GM23338 (cell line): ENCODE measurements around the gene ITPR3. TPM values are rescaled to one million over a fixed set of nuclear protein-coding genes. Genes with fewer than 3 reads are reported as not detected.

Source experiments
- ATAC-seq: fragments of 200-7000 bp; cut with Tn5 transposase; 3 replicates; pipeline ENCODE4 v1.9.1; 2020
- DNase-seq: peaks from one replicate; pipeline ENCODE4 v3.0.0-alpha.2; 2015; ENCODE audit warnings: low spot score
- H2AFZ ChIP-seq: fragments of 200-600 bp; sonication (generic); 2 replicates; pipeline ENCODE4 v1.8.0; 2016; ENCODE audit warnings: antibody characterized with exemption, mild to moderate bottlenecking, moderate library complexity
- H3F3A ChIP-seq: fragments of 200-600 bp; sonication (generic); replicated peaks from 2 replicates; pipeline ENCODE4 v1.8.0; 2017; ENCODE audit warnings: antibody characterized with exemption, mixed run types, low read depth
- H3K27ac ChIP-seq: fragments of 200-600 bp; sonication (generic); 2 replicates; pipeline ENCODE4 v1.6.1; 2016; ENCODE audit warnings: low read depth
- H3K27me3 ChIP-seq: fragments of 200-600 bp; sonication (generic); 2 replicates; pipeline ENCODE4 v1.8.0; 2016; ENCODE audit warnings: mild to moderate bottlenecking, mixed run types, moderate library complexity; ENCODE audit not compliant: insufficient read depth
- H3K36me3 ChIP-seq: fragments of 200-600 bp; sonication (generic); 2 replicates; pipeline ENCODE4 v1.8.0; 2016; ENCODE audit warnings: mild to moderate bottlenecking; ENCODE audit not compliant: insufficient read depth
- H3K4me1 ChIP-seq: fragments of 200-600 bp; sonication (generic); 2 replicates; pipeline ENCODE4 v1.8.0; 2016; ENCODE audit warnings: mild to moderate bottlenecking, moderate library complexity; ENCODE audit not compliant: insufficient read depth
- H3K4me2 ChIP-seq: fragments of 200-600 bp; sonication (generic); 2 replicates; pipeline ENCODE4 v1.7.1; 2017; ENCODE audit warnings: mixed run types
- H3K4me3 ChIP-seq: fragments of 200-600 bp; sonication (generic); 2 replicates; pipeline ENCODE4 v1.6.1; 2016; ENCODE audit warnings: mixed run types
- H3K79me2 ChIP-seq: fragments of 200-600 bp; sonication (generic); replicated peaks from 2 replicates; pipeline ENCODE4 v1.8.0; 2017; ENCODE audit warnings: mild to moderate bottlenecking; ENCODE audit not compliant: insufficient read depth
- H3K9me2 ChIP-seq: fragments of 200-600 bp; sonication (generic); 2 replicates; pipeline ENCODE4 v1.8.0; 2017; ENCODE audit not compliant: insufficient read depth
- H4K20me1 ChIP-seq: fragments of 200-600 bp; sonication (generic); replicated peaks from 2 replicates; pipeline ENCODE4 v1.8.0; 2017; ENCODE audit warnings: mild to moderate bottlenecking; ENCODE audit not compliant: insufficient read depth
- H3K27ac Mint-ChIP-seq: 2 replicates; pipeline ENCODE4 v1.8.0; 2020; ENCODE audit warnings: inconsistent platforms, mild to moderate bottlenecking, moderate library complexity, mixed read lengths
- H3K27me3 Mint-ChIP-seq: 3 replicates; pipeline ENCODE4 v1.8.0; 2022; ENCODE audit warnings: low read depth, mild to moderate bottlenecking, moderate library complexity, mixed read lengths, inconsistent platforms; ENCODE audit not compliant: insufficient read depth, poor library complexity
- H3K36me3 Mint-ChIP-seq: 3 replicates; pipeline ENCODE4 v1.8.0; 2021; ENCODE audit warnings: low read depth, mild to moderate bottlenecking, inconsistent platforms, moderate library complexity, mixed read lengths
- H3K4me1 Mint-ChIP-seq: 3 replicates; pipeline ENCODE4 v1.8.0; 2020; ENCODE audit warnings: mild to moderate bottlenecking, inconsistent platforms, mixed read lengths
- H3K4me3 Mint-ChIP-seq: 3 replicates; pipeline ENCODE4 v1.8.0; 2021; ENCODE audit warnings: moderate library complexity, mild to moderate bottlenecking, inconsistent platforms, mixed read lengths
- H3K9me3 Mint-ChIP-seq: 3 replicates; pipeline ENCODE4 v1.8.0; 2020; ENCODE audit warnings: moderate library complexity, mild to moderate bottlenecking, inconsistent platforms, mixed read lengths
- CREB1 ChIP-seq: fragments of 250-450 bp; sonication (Bioruptor Pico); IDR thresholded peaks from 2 replicates; pipeline ENCODE4 v1.5.0; 2020; ENCODE audit warnings: low read depth, mild to moderate bottlenecking, moderate library complexity
- EZH2 ChIP-seq: fragments of 200-600 bp; sonication (generic); IDR thresholded peaks from one replicate; pipeline ENCODE4 v1.8.0; 2017; ENCODE audit warnings: antibody characterized with exemption, mild to moderate bottlenecking, low read depth; ENCODE audit not compliant: unreplicated experiment
- EZH2phosphoT487 ChIP-seq: fragments of 200-600 bp; sonication (generic); IDR thresholded peaks from one replicate; pipeline ENCODE4 v1.8.1; 2018; ENCODE audit warnings: antibody characterized with exemption; ENCODE audit not compliant: unreplicated experiment
- JUNB ChIP-seq: IDR thresholded peaks from one replicate; pipeline ENCODE4 v1.6.1; 2016; ENCODE audit warnings: antibody characterized with exemption; ENCODE audit not compliant: unreplicated experiment
- NANOG ChIP-seq: IDR thresholded peaks from 2 replicates; pipeline ENCODE4 v1.6.1; 2016; ENCODE audit warnings: antibody characterized with exemption, borderline replicate concordance
- POLR2AphosphoS5 ChIP-seq: IDR thresholded peaks from 2 replicates; pipeline ENCODE4 v1.6.1; 2016; ENCODE audit warnings: antibody characterized with exemption, low read depth
- STAT1 ChIP-seq: IDR thresholded peaks from one replicate; pipeline ENCODE4 v1.6.1; 2016; ENCODE audit warnings: antibody characterized with exemption; ENCODE audit not compliant: unreplicated experiment
- ZNF114 ChIP-seq: fragments of 250-450 bp; sonication (Bioruptor Pico); IDR thresholded peaks from 2 replicates; pipeline ENCODE4 v1.5.0; 2020; ENCODE audit warnings: mild to moderate bottlenecking, moderate library complexity
- ZNF331 ChIP-seq: fragments of 250-450 bp; sonication (Bioruptor Pico); IDR thresholded peaks from 2 replicates; pipeline ENCODE4 v1.5.0; 2020; ENCODE audit warnings: low read depth, mild to moderate bottlenecking, moderate library complexity
- polyA plus RNA-seq: library from polyadenylated mRNA; unstranded; fragments of >200 nt; fragmentation: Nextera tagmentation; extraction: Ambion mirVana; gene quantifications from 2 replicates; pipeline ENCODE4 v1.2.1, GENCODE V29; 2016
- total RNA-seq: library from RNA; depleted of rRNA; stranded (reverse); fragments of >200 nt; shearing (Covaris generic); gene quantifications from 2 replicates; pipeline ENCODE4 v1.2.3, GENCODE V29; 2014
- TF ChIP-seq, protein P1 (sequence below), 2 experiments: fragments of 200-600 bp in 1 of 2; sonication (generic) in 1 of 2; conservative IDR thresholded peaks; 2 replicates each; pipeline versions ENCODE4 v1.5.1 to v1.6.1; 2016 to 2017; ENCODE audit warnings: antibody characterized with exemption in 2 of 2, low read depth in 2 of 2, mild to moderate bottlenecking in 2 of 2, moderate library complexity in 1 of 2
- TF ChIP-seq, protein P2 (sequence below): fragments of 250-450 bp; sonication (Bioruptor Pico); IDR thresholded peaks from 2 replicates; pipeline ENCODE4 v1.5.0; 2020; ENCODE audit warnings: mild to moderate bottlenecking, moderate library complexity
- TF ChIP-seq, protein P3 (sequence below): IDR thresholded peaks from 2 replicates; pipeline ENCODE4 v1.6.1; 2016; ENCODE audit warnings: antibody characterized with exemption

Gene ITPR3
- total and polyA plus RNA-seq, 2 experiments from 2014 or later, result 7.3 to 31.9 TPM

DNA sequence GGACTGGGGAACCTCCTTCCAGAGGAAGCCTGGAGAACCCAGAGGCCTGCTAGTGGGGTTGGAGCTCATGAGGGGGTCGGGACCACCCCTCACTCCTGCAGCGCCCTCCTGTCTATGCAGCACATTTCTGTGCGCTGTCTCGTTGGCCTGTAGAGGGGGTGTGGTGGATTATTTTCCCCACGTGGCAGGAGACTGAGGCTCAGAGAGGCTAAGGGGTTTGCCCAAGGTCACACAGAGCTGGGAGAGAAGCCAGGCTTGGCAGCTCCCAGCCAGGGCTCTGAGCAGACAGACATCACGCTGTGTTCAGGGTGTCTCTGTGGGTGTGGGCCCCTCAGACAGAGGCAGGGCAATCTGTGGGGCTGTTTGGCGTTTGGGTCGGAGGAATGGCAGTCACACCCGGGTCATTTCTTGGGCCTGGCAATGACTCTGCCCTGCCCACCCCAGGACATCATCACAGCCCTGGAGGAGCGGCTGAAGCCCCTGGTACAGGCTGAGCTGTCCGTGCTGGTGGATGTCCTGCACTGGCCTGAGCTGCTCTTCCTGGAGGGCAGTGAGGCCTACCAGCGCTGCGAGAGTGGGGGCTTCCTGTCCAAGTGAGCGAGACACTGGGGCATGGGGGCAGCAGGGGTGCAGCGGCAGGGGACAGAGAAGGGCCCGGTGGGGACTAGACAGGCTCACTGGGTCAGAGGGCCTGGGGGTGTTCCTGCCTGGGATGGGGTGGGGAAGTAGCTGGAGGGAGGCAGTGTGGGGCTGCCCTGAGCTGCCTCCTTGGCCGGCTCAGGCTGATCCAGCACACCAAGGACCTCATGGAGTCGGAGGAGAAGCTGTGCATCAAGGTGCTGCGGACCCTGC is 62.7 kb downstream of the ITPR3 start (continued):
- TF ChIP-seq, protein P1, sequence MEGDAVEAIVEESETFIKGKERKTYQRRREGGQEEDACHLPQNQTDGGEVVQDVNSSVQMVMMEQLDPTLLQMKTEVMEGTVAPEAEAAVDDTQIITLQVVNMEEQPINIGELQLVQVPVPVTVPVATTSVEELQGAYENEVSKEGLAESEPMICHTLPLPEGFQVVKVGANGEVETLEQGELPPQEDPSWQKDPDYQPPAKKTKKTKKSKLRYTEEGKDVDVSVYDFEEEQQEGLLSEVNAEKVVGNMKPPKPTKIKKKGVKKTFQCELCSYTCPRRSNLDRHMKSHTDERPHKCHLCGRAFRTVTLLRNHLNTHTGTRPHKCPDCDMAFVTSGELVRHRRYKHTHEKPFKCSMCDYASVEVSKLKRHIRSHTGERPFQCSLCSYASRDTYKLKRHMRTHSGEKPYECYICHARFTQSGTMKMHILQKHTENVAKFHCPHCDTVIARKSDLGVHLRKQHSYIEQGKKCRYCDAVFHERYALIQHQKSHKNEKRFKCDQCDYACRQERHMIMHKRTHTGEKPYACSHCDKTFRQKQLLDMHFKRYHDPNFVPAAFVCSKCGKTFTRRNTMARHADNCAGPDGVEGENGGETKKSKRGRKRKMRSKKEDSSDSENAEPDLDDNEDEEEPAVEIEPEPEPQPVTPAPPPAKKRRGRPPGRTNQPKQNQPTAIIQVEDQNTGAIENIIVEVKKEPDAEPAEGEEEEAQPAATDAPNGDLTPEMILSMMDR (conservative IDR thresholded peaks at IDR 0.05; ENCODE audit: low read depth in 2 of 2), result no peak
- TF ChIP-seq NANOG (no peak), STAT1 (no peak), EZH2phosphoT487 (no peak)

DNA sequence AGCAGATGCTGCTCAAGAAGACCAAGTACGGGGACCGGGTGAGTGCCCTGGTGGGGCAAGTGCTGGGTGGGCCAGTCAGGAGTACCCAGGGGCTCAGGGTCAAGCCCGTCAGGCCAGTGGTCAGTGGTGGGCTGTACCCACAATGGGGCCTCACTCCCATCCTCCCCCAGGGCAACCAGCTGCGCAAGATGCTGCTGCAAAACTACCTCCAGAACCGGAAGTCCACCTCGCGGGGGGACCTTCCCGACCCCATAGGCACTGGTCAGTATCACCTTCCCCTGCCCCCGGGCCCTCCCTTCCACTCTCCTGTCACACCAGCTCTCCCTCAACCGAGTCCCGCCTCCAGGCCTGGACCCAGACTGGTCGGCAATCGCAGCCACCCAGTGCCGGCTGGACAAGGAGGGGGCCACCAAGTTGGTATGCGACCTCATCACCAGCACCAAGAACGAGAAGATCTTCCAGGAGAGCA is 63.3 kb downstream of the ITPR3 start:
- Histone ChIP-seq H2AFZ (no peak overlapping the region), H3K36me3 (peaks cover 2% of the 10 kb centered on the region; the same call in 1 of the 2 replicates), H3K4me1 (no peaks in the 10 kb centered on the region), H3F3A (no peaks in the 10 kb centered on the region), H3K27me3 (no peaks in the 10 kb centered on the region), H3K79me2 (no peaks in the 10 kb centered on the region), H3K4me2 (no peak overlapping the region), H3K27ac (no peak overlapping the region), H3K4me3 (no peak overlapping the region), H3K9me2 (no peaks in the 10 kb centered on the region), H4K20me1 (no peaks in the 10 kb centered on the region; the same call in 1 of the 2 replicates)
- Mint-ChIP-seq H3K27ac (no peak overlapping the region), H3K4me1 (no peaks in the 10 kb centered on the region; the same call in 2 of the 3 replicates), H3K9me3 (no peaks in the 10 kb centered on the region; the same call in 2 of the 3 replicates), H3K4me3 (no peak overlapping the region), H3K27me3 (peaks cover 9% of the 10 kb centered on the region), H3K36me3 (peaks cover 47% of the 10 kb centered on the region)
- ATAC-seq (no peak), DNase-seq (no peak)
- TF ChIP-seq STAT1, result no peak
- TF ChIP-seq ZNF331 (CRISPR knock-in tag), result no peak
- TF ChIP-seq EZH2phosphoT487, result no peak
- no peak for TF ChIP-seq JUNB
- no peak for TF ChIP-seq NANOG
- no peak for TF ChIP-seq POLR2AphosphoS5
- TF ChIP-seq, protein P2, sequence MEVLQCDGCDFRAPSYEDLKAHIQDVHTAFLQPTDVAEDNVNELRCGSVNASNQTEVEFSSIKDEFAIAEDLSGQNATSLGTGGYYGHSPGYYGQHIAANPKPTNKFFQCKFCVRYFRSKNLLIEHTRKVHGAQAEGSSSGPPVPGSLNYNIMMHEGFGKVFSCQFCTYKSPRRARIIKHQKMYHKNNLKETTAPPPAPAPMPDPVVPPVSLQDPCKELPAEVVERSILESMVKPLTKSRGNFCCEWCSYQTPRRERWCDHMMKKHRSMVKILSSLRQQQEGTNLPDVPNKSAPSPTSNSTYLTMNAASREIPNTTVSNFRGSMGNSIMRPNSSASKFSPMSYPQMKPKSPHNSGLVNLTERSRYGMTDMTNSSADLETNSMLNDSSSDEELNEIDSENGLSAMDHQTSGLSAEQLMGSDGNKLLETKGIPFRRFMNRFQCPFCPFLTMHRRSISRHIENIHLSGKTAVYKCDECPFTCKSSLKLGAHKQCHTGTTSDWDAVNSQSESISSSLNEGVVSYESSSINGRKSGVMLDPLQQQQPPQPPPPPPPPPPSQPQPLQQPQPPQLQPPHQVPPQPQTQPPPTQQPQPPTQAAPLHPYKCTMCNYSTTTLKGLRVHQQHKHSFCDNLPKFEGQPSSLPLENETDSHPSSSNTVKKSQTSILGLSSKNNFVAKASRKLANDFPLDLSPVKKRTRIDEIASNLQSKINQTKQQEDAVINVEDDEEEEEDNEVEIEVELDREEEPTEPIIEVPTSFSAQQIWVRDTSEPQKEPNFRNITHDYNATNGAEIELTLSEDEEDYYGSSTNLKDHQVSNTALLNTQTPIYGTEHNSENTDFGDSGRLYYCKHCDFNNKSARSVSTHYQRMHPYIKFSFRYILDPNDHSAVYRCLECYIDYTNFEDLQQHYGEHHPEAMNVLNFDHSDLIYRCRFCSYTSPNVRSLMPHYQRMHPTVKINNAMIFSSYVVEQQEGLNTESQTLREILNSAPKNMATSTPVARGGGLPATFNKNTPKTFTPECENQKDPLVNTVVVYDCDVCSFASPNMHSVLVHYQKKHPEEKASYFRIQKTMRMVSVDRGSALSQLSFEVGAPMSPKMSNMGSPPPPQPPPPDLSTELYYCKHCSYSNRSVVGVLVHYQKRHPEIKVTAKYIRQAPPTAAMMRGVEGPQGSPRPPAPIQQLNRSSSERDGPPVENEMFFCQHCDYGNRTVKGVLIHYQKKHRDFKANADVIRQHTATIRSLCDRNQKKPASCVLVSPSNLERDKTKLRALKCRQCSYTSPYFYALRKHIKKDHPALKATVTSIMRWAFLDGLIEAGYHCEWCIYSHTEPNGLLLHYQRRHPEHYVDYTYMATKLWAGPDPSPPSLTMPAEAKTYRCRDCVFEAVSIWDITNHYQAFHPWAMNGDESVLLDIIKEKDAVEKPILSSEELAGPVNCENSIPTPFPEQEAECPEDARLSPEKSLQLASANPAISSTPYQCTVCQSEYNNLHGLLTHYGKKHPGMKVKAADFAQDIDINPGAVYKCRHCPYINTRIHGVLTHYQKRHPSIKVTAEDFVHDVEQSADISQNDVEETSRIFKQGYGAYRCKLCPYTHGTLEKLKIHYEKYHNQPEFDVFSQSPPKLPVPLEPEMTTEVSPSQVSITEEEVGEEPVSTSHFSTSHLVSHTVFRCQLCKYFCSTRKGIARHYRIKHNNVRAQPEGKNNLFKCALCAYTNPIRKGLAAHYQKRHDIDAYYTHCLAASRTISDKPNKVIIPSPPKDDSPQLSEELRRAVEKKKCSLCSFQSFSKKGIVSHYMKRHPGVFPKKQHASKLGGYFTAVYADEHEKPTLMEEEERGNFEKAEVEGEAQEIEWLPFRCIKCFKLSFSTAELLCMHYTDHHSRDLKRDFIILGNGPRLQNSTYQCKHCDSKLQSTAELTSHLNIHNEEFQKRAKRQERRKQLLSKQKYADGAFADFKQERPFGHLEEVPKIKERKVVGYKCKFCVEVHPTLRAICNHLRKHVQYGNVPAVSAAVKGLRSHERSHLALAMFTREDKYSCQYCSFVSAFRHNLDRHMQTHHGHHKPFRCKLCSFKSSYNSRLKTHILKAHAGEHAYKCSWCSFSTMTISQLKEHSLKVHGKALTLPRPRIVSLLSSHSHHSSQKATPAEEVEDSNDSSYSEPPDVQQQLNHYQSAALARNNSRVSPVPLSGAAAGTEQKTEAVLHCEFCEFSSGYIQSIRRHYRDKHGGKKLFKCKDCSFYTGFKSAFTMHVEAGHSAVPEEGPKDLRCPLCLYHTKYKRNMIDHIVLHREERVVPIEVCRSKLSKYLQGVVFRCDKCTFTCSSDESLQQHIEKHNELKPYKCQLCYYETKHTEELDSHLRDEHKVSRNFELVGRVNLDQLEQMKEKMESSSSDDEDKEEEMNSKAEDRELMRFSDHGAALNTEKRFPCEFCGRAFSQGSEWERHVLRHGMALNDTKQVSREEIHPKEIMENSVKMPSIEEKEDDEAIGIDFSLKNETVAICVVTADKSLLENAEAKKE (CRISPR knock-in tag), result no peak
- TF ChIP-seq, protein P1 (conservative IDR thresholded peaks at IDR 0.05; ENCODE audit: low read depth in 2 of 2), result no peak
- TF ChIP-seq CREB1, result no peak
- no peak for TF ChIP-seq EZH2
- TF ChIP-seq, protein P3, sequence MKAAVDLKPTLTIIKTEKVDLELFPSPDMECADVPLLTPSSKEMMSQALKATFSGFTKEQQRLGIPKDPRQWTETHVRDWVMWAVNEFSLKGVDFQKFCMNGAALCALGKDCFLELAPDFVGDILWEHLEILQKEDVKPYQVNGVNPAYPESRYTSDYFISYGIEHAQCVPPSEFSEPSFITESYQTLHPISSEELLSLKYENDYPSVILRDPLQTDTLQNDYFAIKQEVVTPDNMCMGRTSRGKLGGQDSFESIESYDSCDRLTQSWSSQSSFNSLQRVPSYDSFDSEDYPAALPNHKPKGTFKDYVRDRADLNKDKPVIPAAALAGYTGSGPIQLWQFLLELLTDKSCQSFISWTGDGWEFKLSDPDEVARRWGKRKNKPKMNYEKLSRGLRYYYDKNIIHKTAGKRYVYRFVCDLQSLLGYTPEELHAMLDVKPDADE, result no peak
- TF ChIP-seq ZNF114 (CRISPR knock-in tag), result no peak
